ENCODE data around the gene OR6K3.
"Not testable (repeated sequence)": the region's sequence is repeated elsewhere in the genome, so short reads cannot be mapped to it uniquely, and the experiment has no call there.

The OR6K3 gene

DNA sequence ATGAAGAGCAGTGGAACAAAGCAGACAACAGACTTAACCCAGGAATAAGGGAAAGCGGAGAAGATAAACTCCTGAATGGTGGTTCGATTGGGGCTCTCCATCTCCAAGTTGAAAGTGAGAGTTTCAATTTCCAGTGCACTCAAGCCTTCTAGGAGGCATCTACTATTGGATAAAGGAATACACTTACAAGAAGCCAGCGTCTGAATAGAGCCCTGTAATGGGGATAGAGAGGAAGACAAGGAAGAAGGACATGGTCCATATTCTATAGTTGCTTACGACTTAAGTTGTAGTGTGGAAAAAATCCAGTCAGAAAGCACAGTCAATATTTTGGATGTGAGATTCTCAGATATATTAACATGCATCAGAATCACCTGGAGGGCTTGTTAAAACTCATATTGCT lies 20.0 kb downstream of the OR6K3 start, which contains the start of gene OR6K2:
TSS of gene OR6K2 (minus strand) at position 101 of the 400 bp plus-strand sequence. CDS start at position 101, 0 bp downstream.
- Mint-ChIP-seq H3K9me3 (no peaks in the 10 kb centered on the region), H3K27ac (no peak within 1 kb of the TSS), H3K27me3 (no peaks in the 10 kb centered on the region), H3K36me3 (ENCODE audit: low read depth) (no peaks in the 10 kb centered on the region), H3K4me1 (ENCODE audit: low read depth) (no peaks in the 10 kb centered on the region), H3K4me3 (no peak within 1 kb of the TSS)
- DNase-seq = no peak

DNA sequence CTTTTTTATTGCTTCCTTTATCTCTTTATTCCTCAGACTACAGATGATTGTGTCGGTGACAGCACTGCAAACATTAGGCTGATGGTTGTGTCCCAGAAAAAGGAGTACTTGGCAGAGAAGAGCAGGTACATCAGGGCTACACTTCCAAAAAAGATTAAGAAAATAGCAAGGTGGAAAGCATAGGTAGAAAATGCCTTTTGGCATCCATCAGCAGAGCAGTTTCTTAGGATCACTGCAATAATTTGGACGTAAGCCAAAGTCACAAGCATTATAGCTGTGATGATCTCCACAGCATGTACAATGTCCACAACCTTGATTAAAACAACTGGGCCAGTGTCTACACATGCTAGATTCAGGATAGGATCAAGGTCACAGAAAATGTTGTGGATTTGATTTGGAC lies 25.9 kb downstream of the OR6K3 start:
- H3K4me1 Mint-ChIP-seq (ENCODE audit: low read depth) = no peaks in the 10 kb centered on the region
- no peaks in the 10 kb centered on the region for H3K36me3 Mint-ChIP-seq (ENCODE audit: low read depth)
- H3K4me3 Mint-ChIP-seq = no peak overlapping the region
- H3K27ac Mint-ChIP-seq = no peak overlapping the region
- no peak for DNase-seq
- H3K27me3 Mint-ChIP-seq = peaks cover 8% of the 10 kb centered on the region
- H3K9me3 Mint-ChIP-seq = peaks cover 3% of the 10 kb centered on the region

DNA sequence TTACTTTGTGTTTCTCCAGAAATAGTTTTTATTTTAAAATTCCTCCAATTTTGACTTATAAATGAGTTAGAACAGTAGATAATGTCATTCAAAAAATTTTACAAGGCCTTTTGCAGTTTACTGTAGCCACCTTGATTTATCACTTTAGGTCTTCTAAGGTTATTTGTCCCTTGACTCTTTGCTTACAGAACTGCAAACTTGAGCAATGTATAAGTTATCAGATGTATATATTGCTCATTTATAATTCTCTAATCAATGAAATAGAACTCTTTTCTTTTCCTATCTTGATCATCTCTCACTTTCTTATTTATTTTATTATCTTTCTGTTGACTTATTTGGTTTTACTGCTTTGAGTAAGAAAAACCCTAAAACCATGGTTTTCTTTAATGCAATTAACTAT lies 28.2 kb downstream of the OR6K3 start:
- no peak for DNase-seq
- Mint-ChIP-seq H3K36me3 (ENCODE audit: low read depth) (no peaks in the 10 kb centered on the region), H3K9me3 (peaks cover 3% of the 10 kb centered on the region), H3K27ac (no peak overlapping the region), H3K27me3 (peaks cover 16% of the 10 kb centered on the region), H3K4me3 (no peak overlapping the region), H3K4me1 (ENCODE audit: low read depth) (no peaks in the 10 kb centered on the region)

DNA sequence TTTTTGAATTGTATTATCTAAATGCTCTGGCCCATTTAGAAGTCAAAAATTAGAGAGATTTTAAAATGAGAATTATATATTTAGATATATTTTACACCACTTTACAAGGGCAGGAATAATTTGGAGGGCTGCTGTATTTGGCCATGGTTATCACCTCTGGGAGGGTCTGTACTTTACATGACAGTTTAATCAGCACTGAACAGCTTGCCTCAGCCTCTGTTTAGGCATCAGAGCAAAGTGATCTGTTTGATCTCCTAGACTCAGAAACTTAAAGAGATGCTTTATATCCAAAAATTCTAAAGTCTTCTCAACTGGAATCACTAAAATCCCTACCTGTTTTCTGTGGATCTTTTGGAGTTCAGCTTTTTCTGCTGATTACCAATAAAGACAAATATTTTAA lies 28.6 kb downstream of the OR6K3 start:
- Mint-ChIP-seq H3K4me3 (no peak overlapping the region), H3K27ac (no peak overlapping the region)

DNA sequence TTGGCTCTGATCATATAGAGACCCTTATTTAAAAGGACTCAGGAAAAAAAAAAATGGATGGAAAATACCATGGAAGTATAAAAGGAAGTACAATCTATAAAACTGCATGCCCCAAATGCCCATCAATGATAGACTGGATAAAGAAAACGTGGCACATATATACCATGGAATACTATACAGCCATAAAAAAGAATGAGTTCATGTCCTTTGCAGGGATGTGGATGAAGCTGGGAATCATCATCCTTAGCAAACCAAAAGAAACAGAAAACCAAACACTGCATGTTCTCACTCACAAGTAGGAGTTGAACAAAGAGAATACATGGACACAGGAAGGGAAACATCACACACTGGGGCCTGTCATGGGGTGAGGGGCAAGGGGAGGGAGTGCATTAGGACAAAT lies 29.4 kb downstream of the OR6K3 start:
- not testable (repeated sequence) for H3K4me3 Mint-ChIP-seq; H3K4me1 Mint-ChIP-seq (ENCODE audit: low read depth); H3K27ac Mint-ChIP-seq; H3K36me3 Mint-ChIP-seq (ENCODE audit: low read depth); DNase-seq; H3K9me3 Mint-ChIP-seq
- peaks cover 25% of the 10 kb centered on the region for H3K27me3 Mint-ChIP-seq

More for the DNA sequence above, 28.6 kb downstream of the OR6K3 start:
- DNase-seq = no peak
- H3K4me1 Mint-ChIP-seq (ENCODE audit: low read depth) = no peaks in the 10 kb centered on the region
- peaks cover 3% of the 10 kb centered on the region for H3K9me3 Mint-ChIP-seq
- H3K27me3 Mint-ChIP-seq = peaks cover 21% of the 10 kb centered on the region
- no peaks in the 10 kb centered on the region for H3K36me3 Mint-ChIP-seq (ENCODE audit: low read depth)

DNA sequence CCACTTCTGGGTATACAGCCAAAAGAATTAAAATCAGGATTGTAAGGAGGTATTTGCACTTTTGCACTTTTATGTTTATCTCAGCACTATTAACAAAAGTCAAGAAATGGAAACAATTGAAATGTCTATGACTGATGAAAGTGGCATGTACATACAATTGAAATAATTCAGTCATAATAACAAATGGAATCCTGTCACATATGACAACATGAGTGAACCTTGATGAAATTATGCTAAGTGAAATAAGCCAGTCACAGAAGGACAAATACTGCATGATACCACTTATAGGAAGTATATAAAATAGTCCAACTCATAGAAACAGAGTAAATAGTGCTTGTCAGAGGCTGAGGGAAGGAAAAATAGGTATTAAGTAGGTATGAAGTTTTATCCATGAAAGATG lies 30.6 kb downstream of the OR6K3 start:
- peaks cover 25% of the 10 kb centered on the region for H3K27me3 Mint-ChIP-seq
- H3K36me3 Mint-ChIP-seq (ENCODE audit: low read depth) = no peaks in the 10 kb centered on the region
- H3K27ac Mint-ChIP-seq = no peak overlapping the region
- peaks cover 3% of the 10 kb centered on the region for H3K4me1 Mint-ChIP-seq (ENCODE audit: low read depth)
- H3K4me3 Mint-ChIP-seq = no peak overlapping the region
- peaks cover 3% of the 10 kb centered on the region for H3K9me3 Mint-ChIP-seq
- no peak for DNase-seq

DNA sequence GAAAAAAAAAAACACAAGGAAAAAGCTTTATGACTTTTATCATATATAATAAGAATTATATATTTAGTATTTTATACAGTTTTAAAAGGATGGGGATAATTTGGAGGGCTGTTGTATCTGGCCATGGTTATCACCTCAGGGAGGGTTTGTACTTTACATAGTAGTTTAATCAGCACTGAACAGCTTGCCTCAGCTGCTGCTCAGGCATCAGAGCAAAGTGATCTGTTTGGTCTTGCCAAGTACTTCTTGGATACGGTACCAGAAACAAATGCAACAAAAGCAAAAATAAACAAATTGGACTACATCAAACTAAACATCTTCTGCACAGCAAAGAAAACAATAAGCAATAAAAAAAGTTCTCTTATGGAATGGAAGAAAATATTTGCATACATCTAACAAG lies 31.4 kb downstream of the OR6K3 start:
- Mint-ChIP-seq H3K4me3 (no peak overlapping the region), H3K9me3 (peaks cover 3% of the 10 kb centered on the region), H3K4me1 (ENCODE audit: low read depth) (peaks cover 3% of the 10 kb centered on the region), H3K27me3 (peaks cover 29% of the 10 kb centered on the region), H3K36me3 (ENCODE audit: low read depth) (no peaks in the 10 kb centered on the region), H3K27ac (no peak overlapping the region)
- no peak for DNase-seq

DNA sequence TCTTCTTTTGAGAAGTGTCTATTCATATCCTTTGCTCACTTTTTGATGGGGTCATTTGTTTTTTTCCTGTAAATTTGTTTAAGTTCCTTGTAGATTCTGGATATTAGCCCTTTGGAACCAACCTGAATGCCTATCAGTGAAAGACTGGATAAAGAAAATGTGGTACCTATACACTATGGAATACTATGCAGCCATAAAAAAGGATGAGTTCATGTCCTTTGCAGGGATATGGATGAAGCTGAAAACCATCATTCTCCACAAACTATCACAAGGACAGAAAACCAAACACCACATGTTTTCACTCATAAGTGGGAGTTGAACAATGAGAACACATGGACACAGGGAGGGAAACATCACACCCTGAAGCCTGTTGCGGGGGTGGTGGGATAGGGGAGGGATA lies 32.2 kb downstream of the OR6K3 start:
- not testable (repeated sequence) for H3K4me1 Mint-ChIP-seq (ENCODE audit: low read depth); H3K4me3 Mint-ChIP-seq; H3K36me3 Mint-ChIP-seq (ENCODE audit: low read depth); DNase-seq; H3K9me3 Mint-ChIP-seq; H3K27ac Mint-ChIP-seq
- peaks cover 36% of the 10 kb centered on the region for H3K27me3 Mint-ChIP-seq

DNA sequence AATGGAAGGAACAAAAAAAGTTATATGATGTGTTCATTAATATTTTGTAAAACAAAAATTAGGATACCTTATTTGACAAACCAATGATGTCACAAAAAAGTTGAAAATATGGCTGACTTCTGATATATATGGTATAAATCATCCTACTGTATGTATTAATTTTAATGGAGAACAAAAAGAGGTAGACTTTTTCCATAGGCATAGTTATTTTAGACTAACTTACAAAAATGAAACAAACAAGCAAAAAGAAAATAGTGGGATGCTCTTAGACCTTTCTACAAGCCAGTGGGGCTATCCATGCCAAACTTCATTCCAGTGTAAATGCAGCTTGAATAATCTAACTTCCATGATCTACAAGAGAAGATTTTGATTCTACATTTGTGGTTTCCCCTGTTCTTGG lies 33.5 kb downstream of the OR6K3 start:
- Mint-ChIP-seq H3K4me1 (ENCODE audit: low read depth) (peaks cover 3% of the 10 kb centered on the region), H3K36me3 (ENCODE audit: low read depth) (no peaks in the 10 kb centered on the region), H3K4me3 (no peak overlapping the region), H3K27me3 (peaks cover 45% of the 10 kb centered on the region), H3K9me3 (peaks cover 3% of the 10 kb centered on the region), H3K27ac (no peak overlapping the region)
- DNase-seq = no peak

DNA sequence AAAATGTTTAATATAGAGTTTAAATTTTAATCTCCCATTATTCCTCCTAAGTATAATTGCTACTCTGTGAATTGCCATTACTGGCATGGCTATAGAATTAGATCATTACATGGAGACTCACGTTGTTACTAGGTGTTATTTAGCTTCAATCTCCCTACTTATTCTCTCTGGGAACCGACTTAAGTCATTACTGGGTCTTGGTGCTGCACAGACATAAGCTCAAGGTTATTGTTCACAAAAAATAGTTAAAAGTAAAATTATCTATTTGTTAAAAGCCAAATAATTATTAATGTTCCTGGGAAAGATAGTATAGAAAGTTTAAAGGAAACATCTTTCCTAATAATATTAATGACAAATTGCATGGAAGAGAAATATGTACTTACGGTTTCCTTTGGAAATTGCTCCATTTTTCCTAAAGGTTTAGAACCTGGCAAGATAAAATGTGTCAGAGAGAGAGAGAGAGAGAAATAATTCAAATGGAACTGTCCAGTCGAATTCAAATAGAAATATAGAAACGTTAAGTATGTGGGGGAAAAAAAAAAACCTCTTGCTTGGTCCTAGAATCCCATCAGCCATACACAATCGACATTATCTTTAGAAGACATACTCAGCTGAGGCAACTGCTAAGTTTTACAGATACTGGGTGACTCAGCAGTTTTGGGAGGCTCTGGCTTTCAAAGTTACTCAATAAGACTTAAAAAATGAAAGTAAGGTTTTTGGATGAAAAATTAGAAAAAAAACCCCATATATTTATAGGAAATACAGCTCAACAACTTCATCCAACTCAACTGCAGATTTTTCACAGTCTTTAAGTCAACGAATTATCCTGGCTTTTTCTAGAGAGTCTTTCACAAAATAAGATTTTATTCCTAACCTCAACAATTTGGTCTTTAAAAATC lies 34.2 kb downstream of the OR6K3 start, which contains the start of gene SPTA1:
TSS of gene SPTA1 (minus strand) at position 605 of the 899 bp plus-strand sequence. CDS start at position 407, 198 bp downstream.
- Mint-ChIP-seq H3K27me3 (peaks cover 47% of the 10 kb centered on the region), H3K27ac (no peak within 1 kb of the TSS), H3K9me3 (peaks cover 3% of the 10 kb centered on the region), H3K4me3 (no peak within 1 kb of the TSS), H3K36me3 (ENCODE audit: low read depth) (no peaks in the 10 kb centered on the region), H3K4me1 (ENCODE audit: low read depth) (peaks cover 3% of the 10 kb centered on the region)
- DNase-seq = no peak

DNA sequence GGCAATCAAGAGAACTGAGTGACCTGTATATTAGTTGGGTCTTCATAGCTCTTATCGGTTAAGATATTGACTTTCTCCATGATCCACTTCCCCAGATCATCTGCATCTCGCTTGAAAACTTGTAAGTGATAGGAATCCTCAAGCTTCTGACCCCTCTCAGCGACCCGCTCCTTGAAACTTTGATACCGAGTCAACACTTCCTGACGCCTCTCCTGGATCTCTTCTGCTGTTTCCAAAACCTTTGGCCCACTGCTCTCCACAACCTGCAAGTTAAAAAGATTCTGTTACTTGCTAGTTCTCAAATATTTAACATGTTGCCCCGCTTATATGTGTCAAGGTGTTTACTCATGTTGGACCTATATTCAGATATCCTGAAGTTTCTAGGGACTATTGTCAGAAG lies 35.4 kb downstream of the OR6K3 start:
- Mint-ChIP-seq H3K4me3 (no peak overlapping the region), H3K4me1 (ENCODE audit: low read depth) (peaks cover 3% of the 10 kb centered on the region), H3K27me3 (peaks cover 45% of the 10 kb centered on the region), H3K9me3 (no peaks in the 10 kb centered on the region), H3K36me3 (ENCODE audit: low read depth) (no peaks in the 10 kb centered on the region), H3K27ac (no peak overlapping the region)
- DNase-seq = no peak

DNA sequence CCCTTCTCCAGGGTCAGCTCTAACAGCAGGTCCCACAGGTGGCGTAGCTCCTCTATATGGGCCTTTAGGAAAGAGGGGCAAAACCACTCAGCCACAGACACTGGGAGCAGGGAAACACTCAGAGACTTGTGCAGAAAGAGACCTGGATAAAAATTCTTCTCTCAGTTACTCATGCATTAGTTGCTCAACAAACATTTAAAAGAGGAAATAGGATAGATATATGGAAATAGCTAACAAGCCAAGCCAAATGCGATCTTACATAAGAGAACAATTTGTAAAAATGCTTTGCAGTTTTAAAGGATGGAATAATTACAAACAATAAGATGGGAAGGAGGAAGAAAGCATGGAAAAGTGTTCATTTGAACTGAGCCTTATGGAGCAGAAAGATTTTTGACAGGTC lies 38.9 kb downstream of the OR6K3 start:
- Mint-ChIP-seq H3K4me3 (no peak overlapping the region), H3K36me3 (ENCODE audit: low read depth) (no peaks in the 10 kb centered on the region), H3K9me3 (no peaks in the 10 kb centered on the region), H3K4me1 (ENCODE audit: low read depth) (peaks cover 3% of the 10 kb centered on the region), H3K27ac (no peak overlapping the region), H3K27me3 (peaks cover 36% of the 10 kb centered on the region)
- DNase-seq = no peak

DNA sequence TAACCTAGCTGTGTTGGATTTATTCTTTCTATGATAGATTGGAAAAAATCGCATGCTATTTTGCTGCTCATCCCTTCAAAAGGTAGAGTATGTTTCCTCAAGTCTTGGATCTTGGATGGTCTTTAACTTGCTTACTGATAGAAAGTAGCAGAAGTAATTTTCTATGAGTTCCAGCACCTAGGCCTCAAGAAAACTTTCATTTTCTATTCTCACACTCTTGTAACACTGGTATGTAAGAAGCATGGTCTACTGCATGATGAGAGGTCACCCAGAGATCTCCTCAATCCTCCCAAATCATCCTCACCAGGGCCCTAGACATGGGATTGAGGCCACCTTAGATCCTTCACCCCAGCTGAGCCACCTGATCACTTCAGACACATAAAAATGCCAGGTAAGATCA lies 41.2 kb downstream of the OR6K3 start:
- Mint-ChIP-seq H3K9me3 (no peaks in the 10 kb centered on the region), H3K36me3 (ENCODE audit: low read depth) (no peaks in the 10 kb centered on the region), H3K4me1 (ENCODE audit: low read depth) (peaks cover 4% of the 10 kb centered on the region), H3K4me3 (no peak overlapping the region), H3K27me3 (peaks cover 33% of the 10 kb centered on the region), H3K27ac (no peak overlapping the region)
- no peak for DNase-seq

DNA sequence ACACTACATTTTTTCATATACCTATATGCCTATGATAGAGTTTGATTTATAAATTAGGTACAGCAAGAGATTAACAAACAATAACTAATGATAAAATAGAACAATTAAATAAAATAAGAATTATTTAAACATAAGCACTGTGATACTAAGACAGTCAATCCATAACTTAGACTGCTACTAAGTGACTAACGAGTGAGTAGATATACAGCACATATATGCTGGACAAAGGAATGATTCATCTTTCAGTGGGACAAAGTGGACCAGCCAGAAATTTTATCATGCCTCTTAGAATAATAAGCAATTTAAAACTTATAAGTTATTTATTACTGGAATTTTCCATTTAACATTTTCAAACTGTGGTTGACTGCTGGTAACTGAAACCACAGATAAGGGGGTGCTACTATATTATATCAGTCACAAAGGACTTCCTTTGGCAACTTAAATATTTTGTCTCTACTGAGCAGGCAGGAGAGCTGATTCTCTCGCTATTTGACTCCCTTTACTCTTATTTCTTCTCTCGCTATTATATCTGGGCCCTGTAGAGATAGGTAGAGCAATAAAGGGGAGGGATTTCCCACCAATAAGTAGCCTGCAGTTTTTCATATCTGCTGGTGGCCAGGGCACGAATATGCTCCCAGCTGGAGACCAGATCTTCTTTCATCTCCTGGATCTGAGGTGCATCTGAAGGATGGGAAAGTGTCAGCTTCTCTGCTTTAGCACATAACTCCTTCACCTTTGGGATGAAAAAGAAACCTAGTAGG lies 44.8 kb downstream of the OR6K3 start:
- H3K36me3 Mint-ChIP-seq (ENCODE audit: low read depth) = no peaks in the 10 kb centered on the region
- no peaks in the 10 kb centered on the region for H3K9me3 Mint-ChIP-seq
- no peak overlapping the region for H3K27ac Mint-ChIP-seq
- H3K4me3 Mint-ChIP-seq = no peak overlapping the region
- H3K27me3 Mint-ChIP-seq = peaks cover 19% of the 10 kb centered on the region
- DNase-seq = no peak
- H3K4me1 Mint-ChIP-seq (ENCODE audit: low read depth) = peaks cover 4% of the 10 kb centered on the region

DNA sequence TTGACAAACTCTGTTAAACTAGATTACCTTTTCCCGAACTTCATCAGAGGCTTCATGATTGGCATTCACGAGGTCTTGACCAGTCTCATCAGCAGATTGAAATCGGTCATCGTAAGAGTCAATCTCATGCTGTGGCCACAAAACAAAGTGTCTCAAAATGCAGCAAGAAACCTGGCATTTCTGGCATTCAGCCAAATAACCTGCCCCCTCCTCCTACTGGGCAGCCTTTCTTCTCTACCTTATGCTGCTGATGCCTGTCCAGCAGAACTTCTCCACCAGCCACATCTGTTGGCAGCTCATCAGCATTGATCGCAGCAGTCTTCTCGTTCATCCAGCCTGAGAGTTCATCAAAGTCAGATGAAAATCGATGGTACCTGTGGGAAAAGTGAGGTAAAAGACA lies 46.2 kb downstream of the OR6K3 start:
- Mint-ChIP-seq H3K27ac (no peak overlapping the region), H3K4me3 (no peak overlapping the region), H3K27me3 (peaks cover 19% of the 10 kb centered on the region), H3K36me3 (ENCODE audit: low read depth) (no peaks in the 10 kb centered on the region), H3K4me1 (ENCODE audit: low read depth) (peaks cover 4% of the 10 kb centered on the region), H3K9me3 (no peaks in the 10 kb centered on the region)
- no peak for DNase-seq

Measured in activated T-cell treated with anti-CD3 and anti-CD28 coated beads, Interleukin-2, amount 50 U/mL, for 24 hours (primary cell).